Eye (tissue), 1 donor: ENCODE data around the gene TEKTIP1.

Source experiments
- DNase-seq: peaks from one replicate; pipeline ENCODE4 v3.0.0-alpha.2; 2015

TEKTIP1 gene

DNA sequence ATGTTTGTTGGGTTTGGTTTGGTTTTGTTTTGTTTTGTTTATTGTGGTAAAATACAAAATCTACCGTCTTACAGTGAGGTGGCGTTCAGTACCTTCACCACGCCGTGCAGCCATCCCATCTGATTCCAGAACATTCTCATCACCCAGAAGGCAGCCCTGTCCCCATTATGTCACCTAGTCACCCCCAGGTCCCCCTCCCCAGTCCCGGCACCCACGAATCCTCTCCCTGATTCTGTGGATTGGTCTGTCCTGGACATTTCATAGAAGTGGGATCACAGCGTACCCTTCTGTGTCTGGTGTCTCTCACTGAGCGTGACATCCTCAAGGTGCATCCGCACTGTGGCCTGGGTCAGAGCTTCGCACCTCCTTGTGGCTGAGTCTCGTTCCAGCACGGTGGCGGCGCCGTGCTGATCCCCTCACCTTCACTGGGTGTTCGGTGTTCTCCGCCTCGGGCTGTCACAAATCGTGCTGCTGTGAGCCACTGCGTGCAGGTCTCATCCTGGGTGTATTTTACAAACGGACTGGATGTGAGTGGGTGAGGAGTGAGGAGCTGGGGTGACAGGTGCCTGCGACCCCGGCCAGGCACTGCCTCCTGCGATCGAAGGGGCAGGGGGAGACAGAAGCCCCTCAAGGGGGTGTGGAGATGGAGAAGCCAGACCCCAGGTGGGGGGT, 580 bp upstream of the TEKTIP1 start:
- no peak for DNase-seq

GRCh38 chr19:3539756-3540118, 763 bp downstream of the TEKTIP1 start:
- DNase-seq, result no peak

GRCh38 chr19:3543150-3544057, 4.4 kb downstream of the TEKTIP1 start:
- no peak for DNase-seq

DNA sequence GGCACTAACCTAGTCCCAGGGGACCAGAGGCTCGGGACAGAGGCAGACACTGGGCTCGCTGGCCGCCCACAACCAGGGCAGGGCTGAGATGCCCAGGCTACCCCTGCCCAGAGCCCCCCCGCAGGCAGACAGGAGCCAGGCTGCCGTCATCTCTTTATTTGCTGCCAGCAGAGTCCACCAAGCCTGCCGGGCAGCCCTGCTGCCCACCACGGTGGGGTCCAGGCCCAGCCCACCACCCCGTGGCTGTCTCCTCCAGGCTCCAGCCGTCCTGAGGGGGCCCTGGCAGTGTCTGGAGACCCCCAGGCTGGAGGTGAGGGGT, 5.0 kb downstream of the TEKTIP1 start:
- DNase-seq, result no peak

DNA sequence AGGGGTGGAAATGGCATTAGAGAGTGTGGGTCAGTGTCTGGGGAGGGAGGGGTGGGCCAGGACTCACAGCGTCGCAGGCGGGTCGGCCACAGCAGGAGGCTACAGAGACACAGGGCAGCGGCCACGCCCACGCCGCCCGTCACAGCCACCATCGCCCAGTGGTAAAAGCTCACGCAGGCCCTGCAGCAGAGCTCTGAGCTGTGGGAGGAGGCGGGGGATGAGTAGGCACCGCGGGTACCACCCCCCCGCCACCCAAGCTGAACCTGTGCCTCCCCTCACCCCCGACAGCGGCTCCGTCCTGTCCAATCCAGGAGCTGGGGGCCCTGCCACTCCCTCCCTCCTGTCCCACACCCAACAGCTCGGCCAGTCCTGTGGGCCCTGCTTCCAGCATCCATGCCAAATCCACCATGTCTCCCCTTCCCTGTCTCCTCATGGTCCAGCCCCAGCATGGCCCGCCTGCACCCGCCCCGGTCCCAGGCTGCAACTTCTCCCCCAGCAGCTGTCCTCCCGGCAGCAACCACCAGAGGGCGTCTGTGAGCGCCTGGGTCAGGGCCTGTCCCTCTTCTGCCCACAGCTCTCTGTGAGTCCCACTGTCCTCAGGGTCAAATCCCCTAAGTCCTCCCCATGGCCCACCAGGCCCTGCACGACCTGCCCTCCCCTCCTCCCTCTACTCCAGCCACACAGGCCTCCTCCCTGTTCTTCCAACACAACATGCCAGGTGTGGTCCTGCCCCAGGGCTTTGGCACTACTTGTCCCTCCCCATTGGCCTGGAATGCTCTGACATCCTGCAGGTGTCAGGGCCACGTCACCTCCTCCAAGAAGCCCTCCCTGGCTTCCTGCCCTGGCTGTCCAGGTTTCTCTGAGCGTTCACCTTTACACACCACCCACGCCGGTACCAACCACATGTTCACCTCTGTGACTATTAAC, 6.0 kb downstream of the TEKTIP1 start:
- DNase-seq, result peak; percentile 64

GRCh38 chr19:3545669-3546034, 6.7 kb downstream of the TEKTIP1 start:
- no peak for DNase-seq

DNA sequence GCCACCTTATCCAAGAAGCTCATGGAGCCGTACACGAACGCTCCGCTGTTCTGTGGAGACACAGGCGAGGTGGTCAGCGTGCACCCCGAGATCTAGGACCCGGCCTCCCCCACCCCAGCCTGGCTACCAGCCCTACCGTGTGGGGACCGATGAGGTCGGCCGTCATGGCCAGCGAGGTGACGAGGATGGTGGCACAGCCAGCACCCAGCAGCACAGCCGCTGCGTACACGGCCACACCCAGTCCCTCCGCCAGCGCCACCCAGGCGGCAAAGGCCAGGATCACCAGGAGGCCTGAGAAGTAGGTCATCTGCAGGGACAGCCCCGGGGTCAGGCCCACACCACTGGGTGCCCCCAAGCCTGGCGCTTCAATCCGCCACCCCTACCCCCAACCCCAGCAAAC, 7.1 kb downstream of the TEKTIP1 start:
- no peak for DNase-seq

DNA sequence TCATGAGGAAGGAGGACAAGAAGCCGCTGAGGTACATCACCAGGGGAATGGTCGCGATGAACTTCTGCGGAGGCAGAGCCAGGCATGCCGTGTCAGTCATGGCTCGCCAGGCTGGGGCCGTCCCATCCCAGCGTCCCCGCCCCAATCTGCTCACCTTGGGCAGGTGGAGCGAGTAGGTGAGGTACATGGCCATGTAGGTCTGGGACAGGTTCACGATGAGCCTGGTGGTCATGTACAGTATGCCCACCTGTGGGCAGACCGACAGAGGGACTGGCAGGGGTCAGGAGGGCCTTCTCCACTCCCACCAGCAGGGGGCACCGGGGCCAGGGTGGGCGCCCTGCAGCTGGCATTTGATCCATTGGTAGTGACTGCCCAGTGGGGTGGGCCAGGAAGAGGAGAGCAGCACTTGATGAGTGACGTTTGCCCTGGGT, 8.3 kb downstream of the TEKTIP1 start:
- no peak for DNase-seq

DNA sequence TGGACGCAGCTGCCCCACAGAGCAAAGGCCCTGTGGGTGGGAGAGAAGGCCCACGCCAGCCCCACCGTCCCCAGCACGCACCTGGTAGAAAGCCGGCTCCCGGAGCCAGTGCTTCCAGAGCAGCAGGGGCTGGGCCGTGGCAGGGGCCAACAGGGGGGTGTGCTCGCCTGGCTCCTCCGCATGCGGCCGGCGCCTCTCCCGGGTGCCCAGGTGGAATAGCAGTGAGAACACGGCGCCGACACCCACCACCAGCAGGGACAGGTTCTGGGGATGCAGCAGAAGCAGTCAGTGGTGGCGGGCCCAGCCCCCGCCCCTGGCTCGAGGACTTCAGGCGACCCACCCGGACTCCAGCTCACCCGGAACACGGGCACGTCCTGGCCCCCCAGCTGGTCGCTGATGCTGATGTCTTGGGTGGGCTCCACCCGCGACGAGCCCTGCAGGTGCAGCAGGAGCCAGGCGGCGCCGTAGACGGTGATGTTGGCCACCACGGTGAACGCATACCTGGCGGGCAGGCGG, 8.9 kb downstream of the TEKTIP1 start:
- DNase-seq, result no peak

DNA sequence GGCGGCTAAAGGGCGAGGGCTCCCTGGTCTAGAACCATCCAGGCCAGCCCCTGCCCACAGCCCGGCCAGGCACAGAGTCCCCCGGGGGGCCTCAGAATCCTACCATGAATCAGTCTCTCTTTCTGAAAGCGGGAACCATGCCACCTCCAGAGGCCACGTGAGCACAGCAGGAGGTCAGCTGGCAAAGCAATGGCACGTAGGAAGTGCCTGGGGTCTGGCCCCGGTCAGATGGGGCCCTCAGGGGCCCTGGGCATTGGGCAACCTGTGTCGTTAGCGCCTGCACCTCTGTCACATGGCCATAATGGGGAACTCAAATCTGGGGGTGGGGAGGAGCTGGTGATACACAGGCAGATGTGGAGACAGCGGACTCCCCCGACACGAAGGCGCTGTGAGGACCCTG, 9.6 kb downstream of the TEKTIP1 start:
- no peak for DNase-seq

DNA sequence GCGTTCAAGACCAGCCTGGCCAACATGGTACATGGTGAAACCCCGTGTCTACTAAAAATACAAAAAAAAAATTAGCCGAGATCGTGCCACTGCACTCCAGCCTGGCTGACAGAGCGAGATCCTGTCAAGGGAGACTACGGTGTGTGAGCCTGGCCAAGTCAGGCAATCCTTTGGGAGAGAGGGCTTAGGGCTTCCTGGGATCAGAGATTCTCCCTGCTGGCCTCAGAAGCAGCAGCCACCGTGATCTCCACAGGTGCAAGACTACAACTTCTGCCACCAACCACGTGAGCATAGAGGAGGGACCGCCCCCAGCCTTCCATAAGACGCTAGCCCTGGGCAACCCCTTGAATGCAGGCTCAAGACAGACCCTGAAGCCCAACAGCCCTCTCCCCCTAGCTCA, 10.8 kb downstream of the TEKTIP1 start:
- no peak for DNase-seq

DNA sequence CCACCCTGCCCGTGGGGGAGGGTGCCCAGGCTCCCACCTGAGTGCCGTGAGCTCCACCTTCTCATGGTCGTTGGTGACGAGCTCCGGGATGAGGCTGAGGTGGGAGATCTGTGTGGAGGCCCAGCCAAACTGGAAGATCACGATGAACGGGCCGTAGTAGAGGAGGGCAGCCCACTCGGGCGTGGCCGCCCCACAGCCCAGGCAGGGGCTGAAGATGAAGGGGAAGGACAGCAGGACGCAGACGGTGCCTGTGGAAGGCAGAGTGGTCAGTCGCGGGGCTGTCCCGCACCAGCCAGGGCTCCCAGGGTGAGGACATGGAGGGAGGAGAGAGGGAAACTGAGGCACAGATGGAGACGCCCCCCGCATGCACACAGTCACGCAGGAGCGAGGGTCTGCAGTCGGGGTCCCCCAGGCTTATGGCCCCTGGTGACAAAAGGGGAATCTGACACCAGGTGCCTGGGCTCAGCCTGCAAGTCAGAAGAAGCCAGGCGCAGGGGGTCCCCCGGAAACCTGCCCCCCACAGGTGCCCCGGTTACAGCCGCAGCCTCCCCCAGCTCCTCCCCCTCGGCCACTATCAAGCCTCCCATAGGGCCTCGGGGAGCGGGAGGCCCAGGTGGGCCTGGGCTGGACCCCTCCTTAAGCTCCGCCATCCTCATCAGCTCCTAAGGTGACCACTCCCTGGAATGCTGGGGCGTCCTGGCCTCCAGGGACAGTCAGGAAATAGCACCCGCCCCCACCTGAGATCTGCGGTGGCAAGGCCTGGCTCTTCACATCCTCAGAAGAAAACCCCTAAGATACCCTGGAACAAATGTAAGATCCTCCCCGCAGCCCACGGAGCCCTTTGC, 12.2 kb downstream of the TEKTIP1 start:
- no peak for DNase-seq

DNA sequence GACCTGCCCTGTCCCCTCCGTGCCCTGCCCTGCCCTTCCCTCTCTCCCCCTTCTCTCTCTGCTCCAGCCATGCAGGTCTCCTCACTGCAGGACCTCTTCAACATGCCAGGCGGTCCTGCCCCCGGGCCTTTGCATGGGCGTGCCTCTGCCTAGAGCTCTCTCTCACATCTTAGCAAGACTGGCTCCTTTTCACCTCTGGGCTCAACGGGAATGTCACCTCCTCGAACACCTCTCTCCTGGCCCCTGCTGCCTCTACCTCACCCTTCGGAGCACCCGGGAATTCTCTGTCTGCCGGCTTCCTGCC, 12.8 kb downstream of the TEKTIP1 start:
- no peak for DNase-seq

DNA sequence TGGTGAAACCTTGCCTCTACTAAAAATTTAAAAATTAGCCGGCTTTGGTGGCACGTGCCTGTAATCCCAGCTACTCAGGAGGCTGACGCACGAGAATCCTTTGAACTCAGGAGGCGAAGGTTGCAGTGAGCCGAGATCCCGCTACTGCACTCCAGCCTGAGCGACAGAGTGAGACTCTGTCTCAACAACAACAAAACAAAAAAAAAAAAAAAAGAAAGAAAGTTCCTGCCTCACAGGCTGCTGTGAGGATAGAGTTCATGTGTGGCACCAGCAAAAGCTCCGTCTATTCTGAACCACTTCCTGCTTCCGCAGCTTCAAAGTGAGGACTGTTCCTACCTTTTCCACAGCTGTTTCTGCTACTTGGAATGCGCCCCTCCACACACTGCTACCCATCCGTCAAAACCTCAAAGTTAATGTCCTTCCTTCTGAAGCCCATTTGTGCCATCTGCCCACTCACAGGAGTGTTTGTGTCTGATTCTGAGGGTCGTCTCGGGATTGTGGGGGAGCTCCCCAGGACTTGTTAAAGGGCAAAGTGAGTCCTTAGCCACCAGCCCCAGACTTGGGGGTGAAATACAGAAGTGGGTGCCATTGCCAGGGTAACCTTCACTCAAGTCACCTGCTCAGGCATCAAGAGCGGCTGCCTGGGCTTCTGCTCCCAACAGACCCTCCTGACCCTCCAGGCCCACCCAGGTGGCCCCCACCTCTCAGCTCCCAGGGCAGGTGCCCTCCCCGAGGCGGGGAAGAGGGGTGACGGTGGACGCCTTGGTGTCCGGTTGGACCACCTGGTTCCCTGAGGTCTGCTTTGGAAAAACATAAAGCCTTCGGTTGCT, 15.5 kb downstream of the TEKTIP1 start:
- no peak for DNase-seq

DNA sequence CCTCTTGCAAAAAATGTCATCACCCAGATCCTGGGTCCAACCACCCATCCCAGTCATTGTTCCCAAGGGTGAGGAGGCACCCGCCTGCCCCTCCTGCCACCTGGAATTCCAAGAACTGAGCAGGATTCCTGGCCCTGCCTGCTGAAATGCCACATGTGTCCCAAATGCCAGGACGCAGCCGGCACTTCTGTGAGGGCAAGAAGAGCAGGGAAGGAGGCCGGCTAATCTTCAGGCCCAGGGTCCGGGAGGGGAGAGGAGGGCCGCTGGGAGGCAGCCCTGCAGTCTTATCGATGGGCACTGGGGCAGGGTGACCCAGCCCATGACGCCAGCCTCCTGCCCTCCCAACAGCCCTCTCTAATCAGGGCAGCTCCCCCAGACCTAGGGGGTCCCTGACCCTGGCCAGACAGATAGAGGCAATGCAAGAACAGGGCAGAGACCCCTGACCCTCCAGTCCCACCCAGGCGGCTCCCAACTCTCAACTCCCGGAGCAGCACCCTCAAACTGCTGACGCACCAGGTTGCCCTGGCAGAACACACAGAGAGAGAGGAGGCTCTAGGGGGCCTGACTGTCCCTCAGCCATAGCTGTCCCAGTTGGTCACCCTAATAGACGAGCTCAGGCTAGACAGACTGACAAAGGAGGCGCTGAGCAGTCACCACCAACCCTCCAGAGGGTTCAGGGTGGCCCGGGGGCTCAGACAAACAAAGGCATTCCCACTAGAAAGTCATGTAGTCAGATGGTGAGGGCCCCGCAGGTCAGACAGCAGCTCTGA, 16.9 kb downstream of the TEKTIP1 start:
- DNase-seq, result no peak

DNA sequence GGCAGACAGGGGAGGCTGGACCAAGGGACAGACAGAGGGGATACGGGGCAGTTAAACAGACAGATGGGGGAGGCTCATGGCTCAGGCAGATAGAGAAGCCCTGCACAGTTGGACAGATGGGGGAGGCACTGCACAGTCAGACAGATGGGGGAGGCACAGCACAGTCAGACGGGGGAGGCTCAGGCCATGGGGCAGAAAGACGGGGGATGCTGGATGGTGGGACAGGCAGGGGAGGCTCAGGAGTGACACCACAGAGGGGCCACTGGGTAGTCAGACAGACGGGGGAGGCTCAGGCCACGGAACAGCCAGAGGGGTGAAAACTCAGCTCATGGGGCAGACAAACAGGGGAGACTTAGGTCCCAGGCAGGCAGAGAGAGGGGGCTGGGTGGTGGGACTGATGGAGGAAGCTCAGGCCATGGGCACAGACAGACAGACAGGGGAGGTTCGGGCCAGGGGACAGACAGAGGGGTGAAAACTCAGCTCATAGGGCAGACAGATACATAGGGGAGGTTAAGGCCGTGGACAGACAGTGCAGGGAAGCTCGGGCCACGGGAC, 17.5 kb downstream of the TEKTIP1 start:
- no peak for DNase-seq

DNA sequence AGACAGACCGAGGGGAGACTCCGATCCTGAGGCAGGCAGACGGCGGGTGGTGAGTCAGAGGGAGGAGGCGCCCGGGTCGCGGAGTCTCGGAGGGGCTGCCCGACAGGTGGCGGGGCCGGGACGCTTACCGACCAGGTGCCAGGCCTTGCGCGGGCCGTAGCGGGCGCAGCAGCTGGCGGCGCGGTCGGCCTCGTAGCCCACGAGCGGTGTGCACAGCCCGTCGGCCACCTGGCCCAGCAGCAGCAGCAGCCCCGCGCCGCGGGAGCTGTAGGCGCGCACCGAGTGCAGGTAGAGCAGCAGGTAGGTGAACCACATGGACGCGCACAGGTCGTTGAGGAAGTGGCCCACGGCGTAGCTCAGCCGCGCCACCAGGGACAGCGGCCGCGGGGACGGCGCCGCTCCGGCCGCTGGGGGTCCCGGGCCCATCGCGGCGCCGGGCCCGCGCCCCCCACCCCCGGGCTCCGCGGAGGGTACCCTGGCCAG, 18.0 kb downstream of the TEKTIP1 start:
- no peak for DNase-seq

DNA sequence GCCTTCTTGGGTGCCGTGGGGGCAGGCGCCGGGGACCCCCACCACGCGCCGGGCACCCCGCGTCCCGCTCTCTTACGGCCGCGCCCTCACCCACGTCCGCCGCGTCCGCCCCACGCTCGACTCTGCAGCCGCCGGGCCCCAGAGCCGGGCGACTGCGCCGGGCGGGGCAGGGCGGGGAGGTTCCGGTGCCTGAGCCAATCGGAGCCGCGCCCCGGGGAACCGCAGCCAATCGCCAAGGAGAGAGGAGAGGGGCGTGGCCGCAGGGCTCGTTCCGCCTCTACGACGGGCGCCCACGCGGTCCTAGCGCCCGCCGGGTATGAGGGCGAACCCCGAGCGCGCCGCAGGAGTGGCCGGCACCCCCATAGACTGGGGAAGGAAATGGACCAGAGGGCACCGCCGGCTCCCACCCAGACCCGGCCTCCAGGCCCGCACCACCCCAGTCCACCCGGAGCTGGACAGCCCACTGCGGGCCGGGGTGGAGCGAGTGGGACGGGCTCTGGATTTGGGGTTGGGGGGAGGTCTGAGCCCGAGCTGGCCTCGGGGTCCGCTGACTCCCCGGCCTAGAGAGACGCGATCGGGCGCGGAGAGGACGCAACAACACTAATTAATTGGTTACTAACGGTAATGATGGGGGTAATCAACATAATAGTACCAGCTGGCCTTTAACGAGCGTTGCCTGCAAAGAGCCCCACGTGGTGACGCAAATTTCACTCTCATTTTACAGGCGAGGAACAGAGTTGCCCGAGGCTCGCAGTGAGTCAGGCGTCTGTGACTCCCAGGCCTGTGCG, 18.7 kb downstream of the TEKTIP1 start, which contains the start of gene MFSD12:
Gene MFSD12, minus strand, starts transcription at position 126 of the 788 bp plus-strand sequence. CDS start 183 bp downstream, outside the sequence.
- peak; percentile 97 for DNase-seq
